HG03025 (cell line): ENCODE data around the gene FUT9.

Experiments used
- ATAC-seq: cut with Tn5 transposase; IDR thresholded peaks from one replicate; pipeline ENCODE4 v1.9.1; 2021; ENCODE audit warnings: mild to moderate bottlenecking, moderate library complexity; ENCODE audit not compliant: unreplicated experiment, low FRiP score

FUT9 gene

GRCh38 chr6:96164802-96165201 is 149.0 kb downstream of the FUT9 start:
- ATAC-seq: no peak

DNA sequence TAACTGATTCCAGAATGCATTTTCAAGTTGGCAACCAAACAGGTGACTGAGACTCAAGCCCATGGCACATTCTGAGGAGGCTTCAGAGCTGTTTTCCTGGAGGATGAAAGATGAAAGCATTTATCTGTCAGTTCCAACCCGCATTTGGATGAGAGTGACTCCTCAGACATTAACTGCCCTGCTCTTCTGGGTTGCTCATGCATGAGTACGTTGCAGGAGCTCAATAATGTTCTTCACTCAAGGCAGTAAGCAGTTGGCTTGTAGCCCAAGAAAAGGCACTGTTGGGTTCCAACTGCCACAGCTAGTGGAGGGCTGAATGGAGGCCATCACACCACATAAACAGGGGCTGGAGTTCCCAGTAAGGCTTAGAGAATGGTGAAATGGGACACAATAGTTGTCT is 155.3 kb downstream of the FUT9 start:
- no peak for ATAC-seq

DNA sequence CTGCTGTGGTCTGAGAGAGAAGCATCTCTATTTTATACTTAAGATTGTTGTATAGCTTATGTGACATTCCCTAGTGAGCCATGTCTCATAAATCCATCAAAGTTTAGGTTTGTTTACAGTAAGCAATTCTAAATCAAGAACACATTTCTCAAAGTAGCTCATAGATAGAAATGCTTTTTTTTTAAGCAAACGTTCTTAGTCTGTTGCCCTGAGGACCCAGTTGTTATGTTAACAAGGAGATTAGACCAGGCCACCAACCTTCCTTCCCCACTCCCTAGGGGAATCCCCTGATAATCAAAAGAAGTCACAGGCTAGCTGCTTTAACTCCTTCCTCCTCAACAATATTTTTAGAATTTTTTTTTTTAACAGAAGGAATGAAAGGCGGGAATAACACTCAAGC is 169.0 kb downstream of the FUT9 start:
- ATAC-seq: no peak

DNA sequence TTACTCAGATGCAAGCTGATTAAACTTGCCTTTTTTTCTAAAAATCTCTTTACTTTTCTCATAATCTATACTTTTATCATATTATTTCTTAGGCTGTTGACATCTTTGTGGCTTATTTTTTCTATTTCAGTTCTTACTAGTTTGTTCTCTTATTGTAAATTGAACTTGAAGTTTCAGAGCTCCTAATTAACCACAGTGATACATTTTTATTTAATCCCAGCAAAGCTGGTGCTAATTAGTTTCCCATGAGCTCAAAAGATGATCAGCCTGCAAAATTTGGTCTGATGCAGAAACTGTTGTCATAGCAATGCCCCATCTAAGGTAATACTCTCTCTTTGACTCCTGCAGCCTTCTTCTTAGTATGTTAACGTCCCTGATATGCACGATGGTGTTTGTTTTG is 170.3 kb downstream of the FUT9 start:
- no peak for ATAC-seq

DNA sequence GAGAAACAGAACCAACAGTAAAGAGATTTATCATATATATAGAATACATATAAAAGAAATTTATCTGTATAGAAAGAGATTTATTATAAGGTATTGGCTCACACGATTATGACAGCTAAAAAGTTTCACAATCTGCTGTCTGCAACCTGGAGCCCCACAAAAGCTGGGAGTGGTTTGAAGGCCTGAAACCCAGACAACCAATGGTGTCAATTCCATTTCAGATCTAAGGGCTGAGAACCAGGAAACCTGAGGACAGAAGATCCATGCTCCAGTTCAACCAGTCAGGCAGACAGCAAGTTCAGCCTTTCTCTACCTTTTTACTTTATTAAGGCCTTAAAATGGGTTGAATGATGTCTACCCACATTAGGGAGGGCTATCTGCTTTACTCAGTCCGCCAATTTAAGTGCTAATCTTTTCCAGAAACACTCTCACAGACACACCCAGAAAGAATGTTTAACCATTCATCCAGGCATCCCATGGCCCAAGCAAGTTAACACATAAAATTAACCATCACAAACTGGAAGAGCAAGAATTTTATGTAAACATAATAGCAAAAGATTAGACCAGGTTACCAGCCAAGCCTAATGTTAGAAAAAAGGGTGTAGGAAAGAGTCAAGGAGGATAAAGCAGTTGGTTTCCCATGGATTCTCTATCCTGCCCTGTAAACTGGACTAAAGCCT is 170.9 kb downstream of the FUT9 start:
- no peak for ATAC-seq

GRCh38 chr6:96194675-96195074 is 178.9 kb downstream of the FUT9 start:
- no peak for ATAC-seq

GRCh38 chr6:96195272-96195671 is 179.5 kb downstream of the FUT9 start:
- no peak for ATAC-seq

DNA sequence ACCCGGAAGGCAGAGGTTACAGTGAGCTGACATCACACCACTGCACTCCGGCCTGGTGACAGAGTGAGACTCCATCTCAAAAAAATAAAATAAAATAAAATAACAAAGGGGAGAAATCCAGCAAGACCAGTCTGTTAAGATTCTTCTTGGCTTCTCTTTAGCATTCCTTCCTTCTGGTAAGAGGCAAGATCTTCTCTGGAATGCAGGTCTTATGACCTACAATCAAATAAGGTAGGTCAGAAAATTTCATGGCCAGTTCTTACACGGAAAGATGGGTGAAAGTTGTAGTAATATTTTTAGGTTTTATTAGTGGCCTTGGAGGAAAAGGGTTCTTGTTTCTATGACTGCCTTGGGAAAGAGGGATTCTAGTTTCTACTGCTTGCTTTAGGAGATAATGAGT is 180.9 kb downstream of the FUT9 start:
- ATAC-seq: no peak

DNA sequence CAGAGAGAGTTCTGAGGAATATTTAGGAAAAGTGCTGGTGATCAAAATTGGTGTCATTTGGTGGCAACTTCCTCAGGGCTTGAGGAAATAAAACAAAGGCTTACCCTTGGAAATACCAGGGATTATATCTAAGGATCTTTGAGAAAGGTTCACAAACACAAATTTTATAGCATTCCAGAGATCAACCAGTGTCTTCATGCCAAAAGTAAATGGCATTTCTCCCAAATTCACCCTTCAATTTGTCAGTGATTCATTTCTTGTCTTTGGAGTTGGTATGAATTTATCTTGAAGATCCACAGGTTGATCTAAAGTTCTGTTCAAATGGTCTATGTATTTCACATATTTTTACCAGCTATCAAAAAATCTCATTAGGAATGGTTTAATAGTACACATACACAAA is 181.5 kb downstream of the FUT9 start:
- ATAC-seq: no peak

DNA sequence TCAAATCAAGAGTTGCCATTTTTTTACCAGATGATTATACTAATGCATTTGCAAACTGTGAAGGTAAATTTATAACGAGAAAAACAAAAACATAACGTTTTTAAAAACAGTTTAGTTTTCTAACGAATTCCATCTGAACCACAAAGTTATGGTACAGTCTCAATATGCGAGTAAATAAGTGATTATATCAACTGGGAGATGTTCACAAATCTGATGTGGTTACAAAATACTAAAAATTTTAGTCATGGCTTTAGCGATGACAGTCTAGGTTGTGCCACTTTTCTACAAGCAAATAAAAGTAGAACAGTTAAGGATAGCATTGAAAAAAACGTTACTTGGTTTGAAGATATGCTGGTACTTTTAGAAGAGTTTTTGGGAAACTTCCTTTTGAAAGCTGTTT is 186.8 kb downstream of the FUT9 start:
- no peak for ATAC-seq

- ATAC-seq: no peak
These were observed 195.6 kb downstream of the FUT9 start for GRCh38 chr6:96211341-96211740.

GRCh38 chr6:96212066-96212465 is 196.3 kb downstream of the FUT9 start:
- no peak for ATAC-seq

GRCh38 chr6:96213784-96214183 is 198.0 kb downstream of the FUT9 start:
- no peak for ATAC-seq

DNA sequence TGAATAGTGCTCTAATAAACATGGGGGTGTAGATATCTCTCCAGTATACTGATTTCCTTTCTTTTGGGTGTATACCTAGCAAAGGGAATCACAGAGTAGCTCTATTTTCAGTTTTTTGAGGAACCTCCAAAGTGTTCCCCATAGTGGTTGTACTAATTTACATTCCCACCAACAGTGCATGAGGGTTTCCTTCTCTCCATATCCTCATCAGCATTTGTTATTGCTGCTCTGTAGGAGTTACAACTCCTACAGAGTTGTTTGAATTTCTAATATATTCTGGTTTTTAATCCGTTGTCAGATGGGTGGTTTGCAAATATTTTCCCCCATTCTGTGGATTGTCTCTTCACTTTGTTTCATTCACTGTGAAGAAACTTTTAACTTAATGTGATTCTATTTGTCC is 207.9 kb downstream of the FUT9 start:
- no peak for ATAC-seq

DNA sequence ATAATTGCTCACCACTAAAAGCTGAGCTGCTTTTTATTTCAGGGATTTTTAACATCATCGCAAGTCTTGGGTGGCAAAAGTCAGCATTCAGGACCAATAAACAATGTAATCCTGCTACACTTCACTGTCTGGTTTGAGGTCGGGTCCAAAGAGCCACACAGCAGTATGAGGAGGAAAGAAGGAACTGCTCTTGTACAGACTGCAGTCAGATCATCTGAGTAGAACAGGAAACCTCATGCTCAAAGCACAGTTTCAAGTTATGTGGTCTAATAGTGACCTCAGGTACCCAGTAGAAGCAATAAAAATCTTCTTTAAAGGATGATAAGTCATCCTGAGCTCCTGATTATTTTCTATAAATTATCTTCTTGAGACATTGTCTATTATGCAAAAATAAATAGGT is 211.4 kb downstream of the FUT9 start:
- ATAC-seq: no peak

DNA sequence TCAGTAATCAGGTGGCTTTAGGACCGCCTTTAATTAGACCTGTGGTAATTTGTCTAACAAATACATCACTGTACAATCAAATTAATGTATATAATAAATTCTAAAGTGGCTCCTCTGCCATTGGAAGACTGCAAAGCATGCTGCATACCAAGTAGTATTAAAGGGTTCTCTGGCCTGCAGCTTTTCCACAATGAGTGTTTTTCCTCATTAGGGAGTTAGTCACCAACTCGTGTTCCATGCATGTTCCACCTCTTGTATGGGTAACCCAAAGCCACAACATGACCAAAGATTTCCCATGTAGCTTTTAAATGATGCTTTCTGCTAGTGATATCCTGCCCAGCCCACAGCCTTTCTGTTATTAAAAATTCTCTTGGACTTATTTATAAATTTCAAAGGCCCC is 218.7 kb downstream of the FUT9 start:
- ATAC-seq: no peak

- ATAC-seq: no peak
These were observed 220.2 kb downstream of the FUT9 start for GRCh38 chr6:96235927-96236326.

- no peak for ATAC-seq
These were observed 220.7 kb downstream of the FUT9 start for GRCh38 chr6:96236471-96236870.

- ATAC-seq: no peak
These were observed 222.0 kb downstream of the FUT9 start for GRCh38 chr6:96237638-96238347.

- no peak for ATAC-seq
These were observed 230.8 kb downstream of the FUT9 start for GRCh38 chr6:96246563-96246962.

DNA sequence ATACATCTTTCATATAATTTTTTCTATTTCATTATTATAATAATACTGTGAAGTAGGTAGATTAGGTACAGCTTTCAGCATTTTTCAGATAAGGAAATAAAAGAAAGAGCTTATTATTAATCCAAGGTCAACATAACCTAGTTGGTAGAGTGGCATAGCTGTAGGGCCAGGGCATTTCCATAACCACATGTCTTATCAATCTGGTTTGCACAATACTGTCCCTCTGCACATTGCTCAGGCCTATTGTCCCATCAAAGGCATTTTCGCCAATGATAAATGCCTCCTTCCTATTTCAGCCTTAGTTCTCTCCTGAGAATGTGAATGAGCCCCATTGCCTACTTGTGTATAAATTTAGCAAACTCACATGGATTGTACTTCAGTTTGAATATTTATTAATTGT is 234.0 kb downstream of the FUT9 start:
- no peak for ATAC-seq

DNA sequence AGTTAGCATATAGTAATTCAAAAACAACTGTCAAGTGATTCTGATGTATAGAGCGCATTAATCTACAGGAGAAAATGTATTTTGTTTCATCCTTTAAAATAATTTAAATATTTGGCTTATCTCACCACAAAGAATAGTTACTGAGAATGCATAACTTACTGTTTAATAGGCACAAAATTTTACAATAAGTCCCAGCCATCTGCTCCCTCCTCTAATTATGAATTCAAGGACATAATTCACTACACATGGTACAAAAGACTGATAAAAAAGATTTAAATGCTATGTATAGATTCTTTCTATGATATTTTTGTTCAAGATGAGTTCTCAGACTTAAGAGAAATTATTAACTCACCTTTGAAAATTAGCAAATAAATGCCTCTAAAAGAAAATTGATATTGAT is 242.0 kb downstream of the FUT9 start:
- ATAC-seq: no peak
